GM10266 (cell line): Measurements from ENCODE around the gene TMEM132C.

ENCODE experiments used
- DNase-seq: peaks from one replicate; pipeline ENCODE4 v3.0.0; 2012; ENCODE audit errors: extremely low spot score
- CTCF ChIP-seq: IDR thresholded peaks from 2 replicates; pipeline ENCODE4 v1.5.1; 2012; ENCODE audit warnings: mild to moderate bottlenecking, low read depth; ENCODE audit not compliant: control insufficient read depth, insufficient read depth; ENCODE audit errors: missing control alignments

The TMEM132C gene

GRCh38 chr12:128548949-128549348 is 282.0 kb downstream of the TMEM132C start:
- TF ChIP-seq CTCF: no peak
- DNase-seq: no peak

GRCh38 chr12:128549601-128550218 is 282.7 kb downstream of the TMEM132C start:
- no peak for TF ChIP-seq CTCF
- DNase-seq: no peak

- no peak for TF ChIP-seq CTCF
- no peak for DNase-seq
Observed at GRCh38 chr12:128551266-128551665, 284.3 kb downstream of the TMEM132C start.

GRCh38 chr12:128554546-128555304 is 287.8 kb downstream of the TMEM132C start:
- no peak for DNase-seq
- no peak for TF ChIP-seq CTCF

- no peak for TF ChIP-seq CTCF
- DNase-seq: no peak
Observed at GRCh38 chr12:128557231-128557630, 290.3 kb downstream of the TMEM132C start.

GRCh38 chr12:128564956-128565355 is 298.0 kb downstream of the TMEM132C start:
- no peak for TF ChIP-seq CTCF

GRCh38 chr12:128567730-128568129 is 300.8 kb downstream of the TMEM132C start:
- TF ChIP-seq CTCF: no peak

More at GRCh38 chr12:128564956-128565355, 298.0 kb downstream of the TMEM132C start:
- no peak for DNase-seq

More at GRCh38 chr12:128567730-128568129, 300.8 kb downstream of the TMEM132C start:
- no peak for DNase-seq
